OCI-LY7 (cell line): ENCODE results near the gene RPS3A. TPM values are rescaled to one million over a fixed set of nuclear protein-coding genes. Genes with fewer than 3 reads are reported as not detected.
"Not testable (repeated sequence)": the region's sequence is repeated elsewhere in the genome, so short reads cannot be mapped to it uniquely, and the experiment has no call there.

ENCODE experiments used
- BruUV-seq: library from RNA; stranded (reverse); fragments of 400-500 nt; replicated peaks from 2 replicates; lab custom pipeline; 2021; lab: Mats Ljungman, UMichigan
- CTCF ChIA-PET: fragments of 300-600 bp; sonication (Branson Sonifier 250); formaldehyde crosslinking; loops from one replicate; lab custom pipeline; 2022; ENCODE audit warnings: antibody characterized with exemption; ENCODE audit not compliant: unreplicated experiment; lab: Charles Lee
- POLR2A ChIA-PET: fragments of 300-600 bp; sonication (Branson Sonifier 250); formaldehyde crosslinking; loops from one replicate; lab custom pipeline; 2022; ENCODE audit warnings: antibody characterized with exemption; lab: Charles Lee
- DNase-seq: peaks from one replicate; pipeline ENCODE4 v3.0.0-alpha.2; 2015; ENCODE audit warnings: low spot score
- H2AFZ ChIP-seq: fragments of 200-600 bp; sonication (generic), shearing (Covaris generic); 2 replicates; pipeline ENCODE4 v1.6.1; 2014; ENCODE audit warnings: mild to moderate bottlenecking, antibody characterized with exemption, low read length, moderate library complexity
- H3K27ac ChIP-seq: fragments of 200-600 bp; sonication (generic); 2 replicates; pipeline ENCODE4 v1.5.1; 2014; ENCODE audit warnings: mixed run types, low read depth, mild to moderate bottlenecking, moderate library complexity, low read length, inconsistent platforms; ENCODE audit not compliant: poor library complexity, severe bottlenecking
- H3K36me3 ChIP-seq: fragments of 200-600 bp; sonication (generic); 2 replicates; pipeline ENCODE4 v1.6.1; 2014; ENCODE audit warnings: mild to moderate bottlenecking, antibody characterized with exemption, low read length, moderate library complexity, mixed read lengths; ENCODE audit not compliant: insufficient read depth
- H3K4me1 ChIP-seq: fragments of 200-600 bp; sonication (generic); 2 replicates; pipeline ENCODE4 v1.5.1; 2014; ENCODE audit warnings: mild to moderate bottlenecking, low read length; ENCODE audit not compliant: insufficient read depth, poor library complexity, severe bottlenecking
- H3K4me2 ChIP-seq: fragments of 200-600 bp; sonication (generic); 2 replicates; pipeline ENCODE4 v1.6.1; 2014; ENCODE audit warnings: mild to moderate bottlenecking, low read length
- H3K4me3 ChIP-seq: fragments of 200-600 bp; sonication (generic); 2 replicates; pipeline ENCODE4 v1.5.1; 2014; ENCODE audit warnings: mild to moderate bottlenecking, low read depth, low read length; ENCODE audit not compliant: poor library complexity, severe bottlenecking
- H3K79me2 ChIP-seq: fragments of 200-600 bp; sonication (generic); 2 replicates; pipeline ENCODE4 v1.6.1; 2016; ENCODE audit warnings: low read depth, mild to moderate bottlenecking, low read length, moderate library complexity, mixed read lengths; ENCODE audit not compliant: insufficient read depth
- H3K9me2 ChIP-seq: fragments of 200-600 bp; sonication (generic); 2 replicates; pipeline ENCODE4 v1.6.1; 2016; ENCODE audit warnings: mild to moderate bottlenecking, low read length, mixed read lengths; ENCODE audit not compliant: insufficient read depth
- H3K9me3 ChIP-seq: fragments of 200-600 bp; sonication (generic); 2 replicates; pipeline ENCODE4 v1.6.1; 2014; ENCODE audit warnings: mild to moderate bottlenecking, mixed run types, low read length, mixed read lengths
- H4K20me1 ChIP-seq: fragments of 200-600 bp; sonication (generic); 2 replicates; pipeline ENCODE4 v1.6.1; 2014; ENCODE audit warnings: mild to moderate bottlenecking, antibody characterized with exemption, low read length, moderate library complexity, mixed read lengths; ENCODE audit not compliant: insufficient read depth
- EZH2phosphoT487 ChIP-seq: fragments of 200-600 bp; sonication (generic); IDR thresholded peaks from 2 replicates; pipeline ENCODE4 v1.6.1; 2018; ENCODE audit warnings: low read depth, borderline replicate concordance, mild to moderate bottlenecking, mixed run types, antibody characterized with exemption, low read length, moderate library complexity, mixed read lengths
- intact Hi-C: fragments of 100-400 bp; cut with micrococcal nuclease; formaldehyde crosslinking; loops from one replicate; pipeline ENCODE4 v1.10.0; 2022; ENCODE audit not compliant: unreplicated experiment
- total RNA-seq, 2 experiments: library from RNA; depleted of rRNA in 1 of 2; stranded (reverse); fragments of >200 nt in 1 of 2; shearing (Covaris generic) in 1 of 2; gene quantifications; 2 replicates each; pipeline ENCODE4 v1.2.3, GENCODE V29; 2014 to 2022
- TF ChIP-seq, protein P1 (sequence below): fragments of 200-600 bp; sonication (generic); conservative IDR thresholded peaks from 2 replicates; pipeline ENCODE4 v1.5.1; 2014; ENCODE audit warnings: mild to moderate bottlenecking, antibody characterized with exemption, low read length, moderate library complexity, mixed read lengths

The RPS3A gene
- total RNA-seq, 2 experiments from 2014 or later, result 2,759 to 2,852 TPM

DNA sequence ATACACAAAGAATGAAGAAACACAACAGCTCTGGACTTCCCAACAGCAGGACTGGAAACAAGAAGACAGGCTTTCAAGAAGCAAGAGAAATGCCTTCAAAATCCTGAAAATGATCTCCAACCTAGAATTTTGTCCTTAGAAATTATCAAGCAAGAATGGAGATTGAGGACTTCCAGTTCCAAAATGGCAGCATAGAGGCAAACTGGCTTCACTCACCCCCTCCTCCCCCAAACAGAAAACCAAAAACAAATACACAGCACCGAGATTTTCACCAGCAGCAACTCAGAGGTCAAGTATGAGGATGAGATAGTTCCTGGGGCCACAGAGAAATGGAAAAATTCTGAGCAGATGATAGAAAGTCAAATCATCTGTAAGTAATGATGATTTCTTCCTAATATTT, 43.9 kb upstream of the RPS3A start:
- Histone ChIP-seq H3K9me2 (no peaks in the 10 kb centered on the region), H3K79me2 (no peaks in the 10 kb centered on the region), H2AFZ (no peak overlapping the region), H3K4me3 (no peak overlapping the region), H3K4me1 (no peaks in the 10 kb centered on the region), H4K20me1 (no peaks in the 10 kb centered on the region), H3K36me3 (no peaks in the 10 kb centered on the region), H3K27ac (no peak overlapping the region), H3K9me3 (no peaks in the 10 kb centered on the region), H3K4me2 (no peak overlapping the region)
- CTCF ChIA-PET, result no interaction called here
- POLR2A ChIA-PET, result no interaction called here
- DNase-seq, result no peak
- intact Hi-C loops, result no loop called here
- BruUV-seq, result no TSS peak
- TF ChIP-seq, protein P1, sequence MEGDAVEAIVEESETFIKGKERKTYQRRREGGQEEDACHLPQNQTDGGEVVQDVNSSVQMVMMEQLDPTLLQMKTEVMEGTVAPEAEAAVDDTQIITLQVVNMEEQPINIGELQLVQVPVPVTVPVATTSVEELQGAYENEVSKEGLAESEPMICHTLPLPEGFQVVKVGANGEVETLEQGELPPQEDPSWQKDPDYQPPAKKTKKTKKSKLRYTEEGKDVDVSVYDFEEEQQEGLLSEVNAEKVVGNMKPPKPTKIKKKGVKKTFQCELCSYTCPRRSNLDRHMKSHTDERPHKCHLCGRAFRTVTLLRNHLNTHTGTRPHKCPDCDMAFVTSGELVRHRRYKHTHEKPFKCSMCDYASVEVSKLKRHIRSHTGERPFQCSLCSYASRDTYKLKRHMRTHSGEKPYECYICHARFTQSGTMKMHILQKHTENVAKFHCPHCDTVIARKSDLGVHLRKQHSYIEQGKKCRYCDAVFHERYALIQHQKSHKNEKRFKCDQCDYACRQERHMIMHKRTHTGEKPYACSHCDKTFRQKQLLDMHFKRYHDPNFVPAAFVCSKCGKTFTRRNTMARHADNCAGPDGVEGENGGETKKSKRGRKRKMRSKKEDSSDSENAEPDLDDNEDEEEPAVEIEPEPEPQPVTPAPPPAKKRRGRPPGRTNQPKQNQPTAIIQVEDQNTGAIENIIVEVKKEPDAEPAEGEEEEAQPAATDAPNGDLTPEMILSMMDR, result no peak
- TF ChIP-seq EZH2phosphoT487, result no peak

DNA sequence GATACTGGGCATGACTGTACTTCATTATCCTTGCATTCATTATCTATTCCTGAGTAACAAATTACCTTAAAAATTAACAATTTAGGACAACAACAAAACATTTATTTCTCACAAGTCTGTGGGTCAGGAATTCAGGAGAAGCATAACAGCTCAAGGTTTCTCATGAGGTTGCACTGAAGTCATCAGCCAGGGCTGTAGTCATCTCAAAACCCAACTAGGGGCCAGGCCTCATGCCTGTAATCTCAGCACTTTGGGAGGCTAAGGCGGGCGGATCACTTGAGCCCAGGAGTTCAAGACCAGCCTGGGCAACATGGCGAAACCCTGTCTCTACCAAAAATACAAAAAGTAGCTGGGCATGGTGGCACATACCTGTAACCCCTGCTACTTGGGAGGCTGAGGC, 36.3 kb upstream of the RPS3A start:
- H3K36me3 ChIP-seq, H4K20me1 ChIP-seq, BruUV-seq, H3K4me2 ChIP-seq, H3K9me3 ChIP-seq, H3K27ac ChIP-seq, intact Hi-C loops, H3K9me2 ChIP-seq, CTCF ChIA-PET, H3K4me1 ChIP-seq, H3K4me3 ChIP-seq, DNase-seq, H3K79me2 ChIP-seq, H2AFZ ChIP-seq: not testable (repeated sequence)
- POLR2A ChIA-PET, result interaction anchor here (0.7 kb wide), 1 partner anchor 442 kb away, joined by 3 read pairs; no protein-coding TSS in a partner anchor

DNA sequence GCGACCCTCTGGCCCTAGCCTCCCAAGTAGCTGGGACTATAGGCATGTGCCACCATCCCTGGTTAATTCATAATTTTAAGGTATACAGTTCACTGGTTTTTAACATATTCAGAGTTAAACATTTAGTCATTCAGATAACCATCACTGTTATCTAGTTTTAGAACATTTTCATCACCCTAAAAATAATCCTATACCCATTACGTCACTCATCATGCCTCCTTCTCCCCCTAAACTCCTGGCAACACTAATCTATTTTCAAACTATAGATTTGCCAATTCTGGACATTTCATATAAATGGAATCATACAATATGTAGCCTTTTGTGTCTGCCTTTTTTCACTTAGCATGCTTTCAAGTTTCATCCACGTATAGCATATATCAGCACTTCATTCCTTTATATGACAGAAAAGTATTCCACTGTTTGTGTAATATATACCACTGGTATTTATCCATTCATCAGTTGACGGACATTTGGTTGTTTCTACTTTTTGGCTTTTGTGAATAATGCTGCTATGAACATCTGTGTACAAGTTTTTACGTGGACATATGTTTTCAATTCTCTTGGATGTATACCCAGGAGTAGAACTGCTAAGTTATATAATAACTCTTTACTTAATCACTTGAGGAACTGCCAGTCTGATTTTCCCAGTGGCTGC, 32.0 kb upstream of the RPS3A start:
- TF ChIP-seq, protein P1, result no peak
- TF ChIP-seq EZH2phosphoT487, result no peak
- Histone ChIP-seq H3K27ac (no peak overlapping the region), H3K4me2 (no peak overlapping the region), H3K9me2 (no peaks in the 10 kb centered on the region), H4K20me1 (no peaks in the 10 kb centered on the region), H2AFZ (no peak overlapping the region), H3K79me2 (no peaks in the 10 kb centered on the region), H3K9me3 (no peaks in the 10 kb centered on the region), H3K4me1 (no peaks in the 10 kb centered on the region), H3K36me3 (no peaks in the 10 kb centered on the region), H3K4me3 (no peak overlapping the region)
- intact Hi-C loops, result no loop called here
- POLR2A ChIA-PET, result interaction anchor here (0.7 kb wide), 1 partner anchor 14 kb away, joined by 3 read pairs; no protein-coding TSS in a partner anchor
- CTCF ChIA-PET, result no interaction called here
- DNase-seq, result no peak
- BruUV-seq, result no TSS peak
